GM19351 (cell line): ENCODE data around the gene ANKRD44.
A peak's percentile ranks its signal among the peaks of the same experiment; 100 is the strongest.

Source experiments
- ATAC-seq: cut with Tn5 transposase; IDR thresholded peaks from one replicate; pipeline ENCODE4 v1.9.1; 2021; ENCODE audit warnings: mild to moderate bottlenecking, moderate library complexity; ENCODE audit not compliant: unreplicated experiment

ANKRD44 gene

DNA sequence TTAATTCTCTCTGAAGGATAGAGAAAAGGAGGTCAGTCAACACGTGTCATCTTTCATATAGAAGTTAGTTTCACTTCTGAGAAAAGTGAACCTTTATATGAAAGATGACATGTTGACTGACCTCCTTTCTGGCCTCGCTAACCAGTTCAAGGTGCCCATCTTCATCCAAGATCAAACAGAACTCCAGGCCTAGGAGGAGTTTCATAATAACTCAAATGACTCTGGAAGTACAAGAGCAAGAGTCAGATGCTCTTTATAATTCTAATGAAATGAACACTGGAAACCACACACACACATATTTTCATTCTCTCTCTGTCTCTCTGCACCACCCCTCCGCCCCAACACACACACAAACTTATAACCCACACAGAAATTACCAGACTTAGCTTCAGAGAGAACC is 16.3 kb downstream of the ANKRD44 start:
- peak; percentile 47 for ATAC-seq

DNA sequence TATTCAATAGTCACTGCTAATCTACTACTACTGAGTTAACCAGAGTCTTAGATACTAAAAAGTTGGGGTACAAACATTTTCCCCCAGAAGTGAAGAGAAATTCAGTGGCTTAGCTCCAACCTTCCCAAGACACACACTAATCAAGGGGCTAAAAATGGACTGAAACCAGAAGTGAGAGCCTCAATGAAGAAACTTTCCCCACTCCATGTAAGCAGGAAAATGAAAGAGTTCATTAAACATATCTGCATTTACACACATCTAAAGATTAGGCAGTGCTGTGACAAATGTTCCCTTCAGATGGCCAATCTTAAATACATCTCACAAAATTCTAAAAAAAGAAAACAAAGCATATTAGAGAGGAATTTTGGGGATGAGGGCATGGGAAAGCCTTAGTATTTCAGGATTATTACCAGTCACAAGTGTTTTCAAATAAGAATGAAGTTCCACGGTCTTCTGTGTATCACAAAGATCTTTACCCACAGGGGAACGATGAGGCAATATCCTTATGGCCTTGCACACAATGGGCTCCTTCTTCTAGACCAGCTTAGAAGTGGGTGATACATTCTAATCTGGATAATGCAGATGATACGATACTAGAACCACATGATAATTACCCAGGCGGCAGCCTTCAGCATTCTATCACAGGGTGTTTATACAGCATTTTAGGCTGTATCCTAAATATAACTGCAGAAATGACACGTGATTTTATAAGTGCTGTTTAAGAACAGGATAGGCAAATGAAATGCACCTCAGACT is 17.1 kb downstream of the ANKRD44 start:
- ATAC-seq, result no peak

DNA sequence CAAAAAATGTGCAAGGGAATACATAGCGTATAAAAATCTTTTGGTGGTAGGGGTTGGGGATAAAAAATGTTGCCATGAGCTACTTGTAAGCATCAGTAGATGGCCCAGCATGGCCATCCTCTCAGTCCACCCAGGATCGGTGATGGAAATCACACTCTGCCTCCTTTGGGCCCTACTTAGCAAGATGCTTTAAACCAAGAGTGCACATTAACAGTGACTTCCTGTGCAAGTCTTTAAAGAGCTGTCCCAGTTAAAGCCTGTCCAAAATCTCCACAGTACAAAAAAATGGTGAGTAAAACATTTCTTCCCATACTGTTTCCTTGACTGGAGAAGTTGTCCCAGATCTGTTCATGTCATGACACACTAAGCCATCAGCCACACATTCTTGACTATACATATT is 18.0 kb downstream of the ANKRD44 start:
- ATAC-seq, result no peak

DNA sequence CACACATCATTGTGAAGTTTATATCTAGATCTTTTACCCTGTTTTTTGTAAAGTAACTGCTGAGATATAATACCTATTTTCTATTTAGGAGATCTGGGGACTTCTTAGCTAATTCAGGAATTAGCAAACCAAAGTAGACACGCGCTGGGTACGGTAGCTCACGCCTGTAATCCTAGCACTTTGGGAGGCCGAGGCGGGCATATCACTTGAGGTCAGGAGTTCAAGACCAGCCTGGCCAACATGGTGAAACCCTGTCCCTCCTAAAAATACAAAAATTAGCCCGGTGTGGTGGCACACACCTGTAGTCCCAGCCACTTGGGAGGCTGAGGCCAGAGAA is 23.0 kb downstream of the ANKRD44 start:
- peak; percentile 22 for ATAC-seq

DNA sequence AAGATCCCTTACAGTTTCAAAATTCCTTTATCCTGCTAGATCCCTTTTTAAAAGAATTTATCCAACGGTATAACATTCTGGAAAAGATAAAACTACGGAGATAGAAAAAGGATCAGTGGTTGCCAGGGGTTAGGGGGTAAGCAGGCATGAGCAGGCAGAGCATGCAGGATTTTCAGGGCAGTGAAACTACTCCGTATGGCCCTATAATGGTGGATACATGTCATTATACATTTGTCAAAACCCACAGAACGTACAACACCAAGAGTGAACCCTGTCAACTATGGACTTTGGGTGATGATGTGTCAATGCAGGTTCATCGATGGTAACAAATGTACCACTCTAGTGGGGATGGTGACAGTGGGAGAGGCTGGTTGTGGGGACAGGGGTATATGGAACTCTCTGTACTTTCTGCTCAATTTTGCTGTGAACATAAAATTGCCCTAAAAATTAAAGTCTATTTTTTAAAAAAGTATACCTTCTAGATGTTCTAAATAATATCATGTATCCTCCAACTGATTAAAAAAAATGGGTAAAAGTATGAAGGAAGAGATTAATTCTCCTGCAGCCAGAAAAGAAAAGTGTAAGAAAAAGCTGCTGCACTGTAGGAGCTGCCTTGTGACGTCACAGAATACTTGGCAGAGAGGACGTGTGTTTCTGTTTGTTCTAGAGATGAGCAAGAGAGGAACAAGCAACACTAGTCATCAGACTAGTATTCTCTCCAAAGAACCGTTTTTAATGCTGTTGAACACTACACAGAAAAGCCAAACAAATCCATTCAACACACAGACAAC is 23.6 kb downstream of the ANKRD44 start:
- peak; percentile 99 for ATAC-seq

DNA sequence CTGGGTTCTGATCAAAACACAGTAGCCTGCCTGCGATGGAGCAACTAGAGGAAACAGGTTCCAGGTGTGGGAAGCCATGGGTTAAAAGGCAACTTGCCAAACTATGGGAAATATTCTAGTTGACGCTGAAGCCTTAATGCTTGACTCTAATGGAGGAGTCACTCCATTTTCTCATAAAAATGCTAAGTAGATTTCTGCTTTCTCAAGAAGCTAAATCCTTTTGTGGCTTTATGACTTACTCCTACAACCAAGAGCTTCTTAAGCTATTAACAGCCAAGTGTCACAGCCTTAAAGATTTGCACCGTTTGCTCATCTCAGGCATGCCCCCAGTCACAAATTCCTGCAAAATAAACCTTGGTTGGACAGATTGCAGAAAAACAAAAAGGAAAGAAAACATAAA is 25.2 kb downstream of the ANKRD44 start:
- no peak for ATAC-seq

DNA sequence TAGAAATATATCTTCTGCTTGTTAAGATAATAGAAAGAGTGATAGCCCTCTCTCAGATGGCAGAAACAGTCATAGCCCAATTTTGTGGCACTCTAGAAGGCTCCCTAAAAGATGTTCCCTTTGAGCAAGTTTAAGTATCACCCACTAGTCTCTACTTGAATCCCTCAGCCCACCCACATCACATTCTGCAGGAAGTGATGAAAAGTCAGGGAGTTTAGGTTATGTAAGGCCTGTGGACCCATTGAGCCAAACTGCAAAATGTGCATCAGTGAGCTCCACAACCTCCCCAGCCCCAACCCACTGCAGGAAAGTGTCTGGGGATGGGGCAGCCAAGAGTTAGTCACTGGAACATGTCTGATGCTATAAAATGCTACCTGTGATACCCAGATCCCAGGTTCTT is 25.6 kb downstream of the ANKRD44 start:
- no peak for ATAC-seq

DNA sequence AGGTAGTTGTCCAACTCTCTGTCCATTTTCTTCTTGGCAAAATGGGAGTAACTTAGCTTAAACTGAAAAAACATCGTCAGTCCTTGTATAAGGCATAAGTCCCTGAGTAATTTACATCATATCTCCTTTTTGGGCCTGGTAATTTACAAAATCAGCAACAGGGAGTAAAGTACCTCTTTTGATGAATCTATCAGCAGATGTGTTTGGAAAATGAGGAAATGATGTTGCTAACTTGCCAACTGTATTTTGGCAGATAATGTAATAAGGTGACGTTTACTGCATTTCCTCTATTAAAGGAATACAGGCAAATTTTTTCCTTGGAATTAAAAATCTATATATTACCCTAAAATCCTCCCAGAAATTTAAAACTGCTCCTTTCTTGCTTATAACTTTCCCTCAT is 29.2 kb downstream of the ANKRD44 start:
- no peak for ATAC-seq

DNA sequence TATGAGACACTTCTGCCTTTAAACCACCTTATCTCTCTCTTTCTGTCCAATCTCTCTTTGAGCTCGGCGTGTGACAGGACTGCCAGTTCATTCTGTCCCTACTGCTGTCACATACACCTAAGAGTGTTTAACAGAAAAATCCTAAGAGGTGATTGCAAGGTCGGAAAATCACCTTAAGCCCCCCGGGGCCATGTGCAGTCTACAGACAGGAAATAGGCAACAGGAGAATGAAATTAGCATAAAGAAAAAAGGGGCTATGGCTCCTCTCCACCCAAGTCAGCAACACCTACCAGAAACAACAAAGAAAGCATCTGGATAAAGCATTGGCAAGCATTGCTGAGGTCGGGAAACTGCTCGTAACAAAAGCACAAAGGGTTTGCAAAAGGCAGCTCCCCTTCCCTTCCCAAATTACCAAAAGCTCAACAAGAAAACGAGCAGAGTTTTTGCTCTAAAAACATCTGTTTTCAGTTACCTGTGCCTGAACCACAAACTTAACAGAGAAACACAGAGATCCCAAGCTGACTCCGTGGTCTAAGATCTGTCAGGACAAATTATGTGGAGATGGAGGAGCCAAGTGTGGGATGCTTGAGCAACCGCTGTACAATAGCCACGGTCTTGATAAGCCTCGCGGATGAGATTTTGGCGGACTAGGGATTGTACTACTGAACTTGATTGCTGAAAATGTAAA is 30.4 kb downstream of the ANKRD44 start:
- no peak for ATAC-seq

DNA sequence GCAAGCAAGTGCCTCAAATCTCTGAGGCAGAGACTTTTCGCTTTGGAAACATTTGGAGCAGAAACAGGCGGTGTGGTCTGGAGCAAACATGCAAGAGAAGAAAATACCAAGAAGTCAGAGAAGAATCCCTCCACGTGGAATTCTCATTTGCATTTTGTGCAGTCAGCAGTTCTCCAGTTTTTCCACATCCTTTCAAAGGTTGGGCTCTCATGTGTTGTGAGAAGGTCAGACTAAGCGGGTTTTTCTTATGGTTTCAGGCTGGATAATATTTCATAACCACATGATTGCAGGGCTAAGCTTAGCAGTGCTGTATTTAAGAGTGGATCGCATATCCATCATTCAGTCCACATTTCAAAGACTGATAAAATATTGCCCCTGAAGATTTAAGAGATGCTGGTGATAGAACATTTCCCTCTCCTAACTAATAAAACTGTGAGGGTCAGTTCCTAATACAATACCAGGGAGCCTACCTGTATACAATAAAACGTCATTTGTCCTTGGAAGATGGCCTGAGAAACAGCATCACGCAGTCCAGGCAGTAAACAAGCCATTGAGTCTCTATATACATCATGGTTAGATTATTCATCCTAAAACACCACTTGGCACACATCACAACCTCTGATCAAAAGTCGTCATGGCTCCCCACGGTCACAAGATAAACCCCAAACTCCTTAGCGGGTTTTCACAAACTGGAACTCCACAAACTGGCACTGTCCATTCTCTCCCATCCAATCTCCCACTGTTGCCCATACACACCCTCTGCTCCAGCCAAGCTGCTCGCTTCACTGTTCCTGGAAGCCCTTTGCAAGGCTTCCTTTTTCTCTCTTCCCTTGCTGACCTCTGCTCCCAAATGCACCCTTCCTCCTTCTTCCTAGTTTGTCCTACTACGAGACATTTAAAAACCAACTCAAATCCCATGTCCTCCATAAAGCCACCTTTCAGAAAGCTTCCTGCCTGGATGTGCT is 31.5 kb downstream of the ANKRD44 start:
- ATAC-seq, result no peak

DNA sequence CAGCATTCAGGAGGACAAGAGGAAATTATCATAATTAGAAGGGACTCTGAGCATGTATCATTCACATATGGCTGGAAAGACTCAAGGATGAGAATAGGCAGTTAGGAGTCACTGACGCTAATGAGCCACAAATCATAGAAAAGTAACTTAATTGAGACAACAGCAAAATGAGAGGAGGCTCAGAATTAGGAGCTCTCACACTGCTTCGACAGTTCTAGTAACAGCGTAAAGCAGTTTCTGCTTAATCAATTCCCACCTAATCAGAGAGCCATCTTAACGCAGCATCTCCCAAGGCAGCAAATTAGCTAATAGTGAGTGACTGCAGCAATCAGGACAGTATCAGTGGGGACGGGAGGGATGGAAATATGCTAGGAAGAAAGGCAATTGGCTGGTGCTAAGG is 32.8 kb downstream of the ANKRD44 start:
- ATAC-seq, result no peak

DNA sequence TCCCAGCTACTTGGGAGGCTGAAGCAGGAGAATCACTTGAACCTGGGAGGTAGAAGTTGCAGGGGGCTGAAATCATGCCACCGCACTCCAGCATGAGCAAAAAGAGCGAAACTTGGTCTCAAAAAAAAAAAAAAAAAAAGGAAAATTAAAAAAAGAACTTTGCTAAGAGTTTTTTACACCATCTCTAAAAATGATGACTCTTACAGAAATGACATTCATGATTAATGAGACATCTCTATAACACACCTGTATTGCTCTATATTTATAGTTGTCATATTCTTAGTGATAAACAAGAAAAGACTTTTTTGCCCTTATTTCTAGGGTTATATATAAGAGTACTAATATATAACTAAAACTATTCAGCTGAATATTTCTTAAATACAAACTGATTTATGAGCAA is 34.4 kb downstream of the ANKRD44 start:
- ATAC-seq, result no peak

DNA sequence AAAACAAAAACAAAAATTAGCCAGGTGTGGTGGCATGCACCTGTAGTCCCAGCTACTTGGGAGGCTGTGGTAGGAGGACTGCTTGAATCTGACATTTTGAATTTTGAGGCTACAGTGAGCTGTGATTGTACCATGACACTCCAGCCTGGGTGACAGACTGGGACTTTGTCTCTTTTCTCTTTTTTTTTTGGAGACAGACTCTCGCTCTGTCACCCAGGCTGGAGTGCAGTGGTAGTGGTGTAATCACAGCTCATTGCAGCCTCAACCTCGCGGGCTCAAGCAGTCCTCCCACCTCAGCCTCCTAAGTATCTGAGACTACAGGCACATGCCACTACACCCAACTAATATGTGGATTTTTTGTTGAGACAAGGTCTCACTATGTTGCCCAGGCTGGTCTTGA is 35.6 kb downstream of the ANKRD44 start:
- ATAC-seq, result no peak

DNA sequence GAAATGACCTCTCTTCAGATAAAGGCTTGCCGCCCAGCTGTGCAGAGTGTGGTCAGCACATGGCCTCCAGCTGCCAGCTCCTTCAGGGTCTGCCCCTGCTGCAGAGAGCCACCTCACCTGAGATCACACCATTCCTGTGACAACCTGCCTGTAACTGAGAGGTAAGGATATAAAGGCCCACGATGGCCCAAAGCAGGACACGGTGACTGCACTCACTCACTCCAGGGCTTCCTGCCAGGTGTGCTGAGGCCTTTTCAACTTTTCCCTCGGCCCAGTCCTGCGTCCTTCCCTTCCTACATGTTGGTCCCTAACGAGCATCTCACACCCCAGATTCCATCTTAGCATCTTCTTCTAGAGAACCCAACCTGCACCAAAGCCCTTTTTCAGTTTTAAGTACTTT is 36.2 kb downstream of the ANKRD44 start:
- no peak for ATAC-seq

DNA sequence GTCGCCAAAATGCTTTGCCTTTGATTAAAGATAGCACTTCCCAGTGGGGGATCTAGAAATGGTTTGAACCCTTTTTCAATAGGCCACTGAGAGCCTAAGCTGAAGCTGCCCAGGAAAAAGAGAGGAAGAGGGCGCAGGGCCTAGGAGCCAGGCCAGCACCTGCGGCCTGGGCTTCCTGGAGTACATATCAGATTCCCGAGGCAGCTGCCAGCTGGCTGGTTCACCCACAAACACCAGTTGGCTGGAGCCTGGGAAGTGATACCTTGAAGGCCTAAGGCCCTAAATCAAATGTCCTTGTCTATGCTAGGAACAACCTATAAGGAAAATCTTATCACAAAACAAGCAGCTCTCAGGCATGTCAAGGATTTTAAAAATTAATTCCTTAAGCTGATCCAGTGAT is 37.1 kb downstream of the ANKRD44 start:
- no peak for ATAC-seq

DNA sequence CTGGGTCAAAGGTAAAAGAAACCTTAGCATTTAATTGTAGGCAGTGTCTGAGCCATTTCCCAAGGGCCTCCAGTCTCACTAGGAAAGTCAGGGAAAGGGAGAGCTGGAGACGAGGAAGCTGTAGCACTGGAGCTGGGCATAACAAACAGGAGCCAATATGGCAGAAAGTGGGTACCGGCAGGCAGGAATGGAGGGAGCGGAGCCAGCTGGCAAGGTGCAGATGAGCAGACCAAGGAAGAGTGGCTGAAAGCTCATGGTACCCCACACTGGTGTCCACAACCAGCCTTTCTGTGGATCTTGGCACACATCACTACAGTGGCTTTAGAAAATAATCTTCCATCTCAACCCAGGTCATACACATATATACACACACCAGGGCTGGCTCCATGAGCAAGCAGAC is 40.0 kb downstream of the ANKRD44 start:
- ATAC-seq, result no peak

DNA sequence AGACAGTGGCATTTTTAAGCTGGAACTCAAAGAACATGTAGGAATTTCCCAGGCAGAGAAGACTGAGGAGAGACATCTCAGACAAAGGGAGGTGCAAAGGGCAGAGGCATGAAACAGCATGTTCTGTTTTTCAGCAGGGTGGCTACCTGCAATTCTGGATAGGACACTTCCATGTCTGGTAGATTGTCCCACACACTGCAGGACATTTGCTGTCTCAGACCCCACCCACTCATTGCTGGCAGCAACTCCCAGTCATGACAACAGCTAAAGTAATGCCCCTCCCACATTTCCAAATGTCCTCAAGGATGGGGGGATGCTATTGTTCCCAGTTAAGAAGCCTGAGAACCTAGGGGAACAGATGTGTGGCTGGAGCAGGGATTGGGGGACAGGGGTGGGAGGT is 40.8 kb downstream of the ANKRD44 start:
- no peak for ATAC-seq

DNA sequence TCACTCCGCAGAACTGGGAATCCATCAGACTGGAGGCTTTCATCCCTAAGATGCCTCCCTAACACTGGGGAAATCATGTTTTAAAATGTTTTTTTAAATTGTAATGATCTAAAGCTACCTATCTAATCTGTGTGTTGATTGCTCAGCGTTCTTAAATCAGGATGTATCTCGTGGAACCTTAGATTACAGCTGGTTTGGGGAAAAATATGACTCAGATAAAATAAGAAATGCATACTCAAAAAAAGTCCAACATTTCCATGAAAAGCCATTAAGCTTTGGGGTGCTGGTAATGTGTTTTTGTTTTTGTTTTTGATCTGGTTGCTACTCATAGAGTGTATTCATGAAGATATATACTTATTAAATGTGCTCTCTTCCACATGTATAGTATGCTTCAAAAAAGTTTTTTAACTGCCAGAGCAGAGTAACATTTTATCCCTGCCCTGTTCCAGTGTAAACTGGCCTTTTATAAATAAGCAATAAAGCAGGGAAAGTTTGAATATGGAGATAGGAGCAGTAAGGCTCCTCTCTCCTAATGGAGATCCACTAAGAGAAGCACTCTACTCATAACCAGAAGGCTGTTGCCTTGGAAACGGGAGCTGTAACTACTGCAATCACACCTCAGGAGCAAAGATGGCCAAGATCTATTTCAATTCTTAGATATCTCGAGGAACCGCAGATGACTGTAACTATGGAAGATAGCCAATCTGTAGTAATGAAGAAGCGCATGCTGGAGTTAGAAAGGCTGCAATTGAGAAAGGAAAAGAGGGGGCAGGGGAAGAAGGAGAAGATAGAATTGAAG is 41.6 kb downstream of the ANKRD44 start:
- peak; percentile 54 for ATAC-seq

DNA sequence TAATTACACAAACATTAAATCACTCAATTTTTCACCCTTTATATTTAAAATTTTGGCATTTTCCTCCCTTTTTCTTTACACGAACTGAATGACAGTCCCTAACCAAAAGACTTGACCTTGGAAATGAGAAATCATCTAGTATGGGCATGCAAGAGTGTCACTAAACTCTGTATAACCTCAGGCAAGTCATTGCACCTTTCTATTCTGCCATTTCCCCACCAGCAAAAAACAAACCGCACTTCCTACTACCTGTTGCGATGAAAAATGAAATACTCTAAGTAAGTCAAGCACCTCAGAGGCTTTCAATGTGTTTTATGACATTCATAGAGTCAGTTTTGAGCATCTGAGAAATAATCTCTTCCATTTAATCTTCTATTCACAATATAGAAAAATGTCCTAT is 44.1 kb downstream of the ANKRD44 start:
- peak; percentile 30 for ATAC-seq

DNA sequence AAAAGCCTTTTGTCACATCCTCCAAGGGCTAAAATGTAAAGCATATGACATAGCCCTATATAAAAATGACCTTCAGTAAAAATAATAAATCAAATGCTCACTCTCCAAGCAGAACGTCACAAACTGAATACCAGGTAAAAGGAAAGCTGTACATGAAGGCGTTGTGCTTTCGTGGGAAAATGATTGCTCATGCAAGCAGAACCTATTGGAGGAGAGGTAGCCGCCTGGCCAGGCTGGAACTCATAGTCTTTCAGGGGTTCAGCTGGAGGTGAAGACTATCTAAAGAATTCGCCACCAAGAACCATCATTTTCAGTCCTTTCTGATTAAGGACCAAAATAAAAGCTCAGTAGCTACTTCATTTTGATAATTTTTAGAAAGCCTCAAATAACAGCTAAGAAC is 44.7 kb downstream of the ANKRD44 start:
- ATAC-seq, result no peak
